Measurements from ENCODE around the gene LAIR1.

DNA sequence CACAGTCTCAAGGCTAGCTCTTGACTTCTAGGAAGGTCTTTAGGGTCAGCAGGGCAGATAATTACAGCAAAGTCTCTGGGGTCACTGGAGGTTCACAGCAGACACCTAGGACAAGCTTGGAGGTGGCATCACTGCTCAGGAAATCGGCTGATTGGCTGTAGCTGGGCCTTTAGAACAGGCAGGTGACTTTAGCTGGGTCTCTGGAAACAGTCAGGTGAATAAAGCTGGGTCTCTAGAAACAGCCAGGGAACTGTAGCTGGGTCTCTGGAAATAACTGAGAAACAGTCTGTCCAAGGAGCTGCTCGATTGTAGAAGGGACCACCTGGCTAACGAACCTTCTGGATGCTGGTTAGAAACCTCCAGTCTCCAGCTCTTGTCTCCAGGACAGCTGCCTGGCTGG, 10.0 kb downstream of the LAIR1 start:
- TF ChIP-seq, protein P1, sequence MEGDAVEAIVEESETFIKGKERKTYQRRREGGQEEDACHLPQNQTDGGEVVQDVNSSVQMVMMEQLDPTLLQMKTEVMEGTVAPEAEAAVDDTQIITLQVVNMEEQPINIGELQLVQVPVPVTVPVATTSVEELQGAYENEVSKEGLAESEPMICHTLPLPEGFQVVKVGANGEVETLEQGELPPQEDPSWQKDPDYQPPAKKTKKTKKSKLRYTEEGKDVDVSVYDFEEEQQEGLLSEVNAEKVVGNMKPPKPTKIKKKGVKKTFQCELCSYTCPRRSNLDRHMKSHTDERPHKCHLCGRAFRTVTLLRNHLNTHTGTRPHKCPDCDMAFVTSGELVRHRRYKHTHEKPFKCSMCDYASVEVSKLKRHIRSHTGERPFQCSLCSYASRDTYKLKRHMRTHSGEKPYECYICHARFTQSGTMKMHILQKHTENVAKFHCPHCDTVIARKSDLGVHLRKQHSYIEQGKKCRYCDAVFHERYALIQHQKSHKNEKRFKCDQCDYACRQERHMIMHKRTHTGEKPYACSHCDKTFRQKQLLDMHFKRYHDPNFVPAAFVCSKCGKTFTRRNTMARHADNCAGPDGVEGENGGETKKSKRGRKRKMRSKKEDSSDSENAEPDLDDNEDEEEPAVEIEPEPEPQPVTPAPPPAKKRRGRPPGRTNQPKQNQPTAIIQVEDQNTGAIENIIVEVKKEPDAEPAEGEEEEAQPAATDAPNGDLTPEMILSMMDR (conservative IDR thresholded peaks at IDR 0.05 in 1 of 2, IDR thresholded peaks at IDR 0.05 in 1 of 2; ENCODE audit: extremely low read depth in 1 of 2, insufficient read depth in 1 of 2, low read depth in 1 of 2, low read length in 2 of 2), result no peak
- TF ChIP-seq EZH2 (IDR thresholded peaks at IDR 0.05; ENCODE audit: borderline replicate concordance, low read length), result no peak

Measured in mammary epithelial cell (primary cell).